K562 (cell line): Measurements from ENCODE around the gene SPTBN5. TPM values are rescaled to one million over a fixed set of nuclear protein-coding genes. Genes with fewer than 3 reads are reported as not detected.

Experiments used
- ATAC-seq: fragments of 200-7000 bp; cut with Tn5 transposase; 3 replicates; pipeline ENCODE4 v1.9.1; 2020; ENCODE audit warnings: moderate library complexity
- BruUV-seq: library from RNA; stranded (reverse); fragments of 400-500 nt; replicated peaks from 2 replicates; lab custom pipeline; 2021; lab: Mats Ljungman, UMichigan
- CTCF ChIA-PET: fragments of 300-600 bp; formaldehyde crosslinking; extraction: SDS; loops from one replicate; lab custom pipeline; 2021; ENCODE audit warnings: low intra/inter-chr PET ratio; lab: Yijun Ruan, JAX
- POLR2A ChIA-PET: fragments of 300-600, 350-650 bp; sonication (Branson Sonifier 250); formaldehyde crosslinking; extraction: SDS; loops from one replicate; lab custom pipeline; 2021; ENCODE audit warnings: antibody characterized with exemption, inconsistent platforms; lab: Yijun Ruan, JAX
- DNase-seq, 4 experiments: peaks; one replicate each; pipeline versions ENCODE4 v3.0.0 to v3.0.0-alpha.2; 2011 to 2018; ENCODE audit warnings: low spot score in 3 of 4, mixed read lengths in 3 of 4; ENCODE audit errors: extremely low read depth in 1 of 4
- FAIRE-seq: peaks from 2 replicates; lab custom pipeline; 2011; peaks lifted over from hg19 to GRCh38; lab: Jason Lieb, UNC
- H2AFZ ChIP-seq: 2 replicates; pipeline ENCODE4 v1.6.0; 2011; ENCODE audit warnings: low read depth, low read length, control low read depth, inconsistent platforms
- H3K27ac ChIP-seq: fragments of 200-600 bp; 3 replicates; pipeline ENCODE4 v1.8.0; 2011; ENCODE audit warnings: low read depth, mild to moderate bottlenecking, control low read depth, inconsistent platforms, low read length, moderate library complexity, mixed read lengths; ENCODE audit errors: extremely low read depth
- H3K27me3 ChIP-seq, 2 experiments: fragments of 300-600 bp in 1 of 2; 2 replicates in 1 of 2; 3 replicates in 1 of 2; pipeline versions ENCODE4 v1.6.0 to v1.8.0; 2011; ENCODE audit warnings: inconsistent platforms in 2 of 2, low read length in 2 of 2, mild to moderate bottlenecking in 1 of 2, mixed read lengths in 1 of 2, moderate library complexity in 1 of 2; ENCODE audit not compliant: control insufficient read depth in 2 of 2, insufficient read depth in 2 of 2
- H3K36me3 ChIP-seq: fragments of 300-600 bp; 3 replicates; pipeline ENCODE4 v1.8.0; 2011; ENCODE audit warnings: mild to moderate bottlenecking, low read length, inconsistent platforms; ENCODE audit not compliant: control insufficient read depth, insufficient read depth
- H3K4me1 ChIP-seq, 2 experiments: fragments of 200-600 bp in 1 of 2; replicated peaks in 1 of 2; 2 replicates in 1 of 2; 3 replicates in 1 of 2; pipeline versions ENCODE4 v1.5.1 to v1.8.0; 2011; ENCODE audit warnings: inconsistent platforms in 2 of 2, low read length in 2 of 2, mild to moderate bottlenecking in 1 of 2, mixed read lengths in 1 of 2, moderate library complexity in 1 of 2; ENCODE audit not compliant: control insufficient read depth in 2 of 2, insufficient read depth in 2 of 2
- H3K4me2 ChIP-seq: 2 replicates; pipeline ENCODE4 v1.6.1; 2011; ENCODE audit warnings: low read length, control low read depth, inconsistent platforms, mixed read lengths; ENCODE audit not compliant: insufficient read depth
- H3K4me3 ChIP-seq: fragments of 200-600 bp; sonication (generic), shearing (Covaris generic); 2 replicates; pipeline ENCODE4 v1.5.1; 2016; ENCODE audit warnings: control low read depth, inconsistent platforms
- H3K79me2 ChIP-seq: fragments of 200-600 bp; 3 replicates; pipeline ENCODE4 v1.8.0; 2011; ENCODE audit warnings: low read length, inconsistent platforms; ENCODE audit not compliant: control insufficient read depth, insufficient read depth
- H3K9ac ChIP-seq, 2 experiments: 2 replicates each; pipeline versions ENCODE4 v1.6.0 to v1.6.1; 2011; ENCODE audit warnings: low read depth in 2 of 2, low read length in 2 of 2, control low read depth in 1 of 2, inconsistent platforms in 1 of 2, mild to moderate bottlenecking in 1 of 2, mixed read lengths in 1 of 2; ENCODE audit not compliant: insufficient read depth in 1 of 2
- H3K9me1 ChIP-seq: one replicate; pipeline ENCODE4 v1.6.0; 2011; ENCODE audit warnings: inconsistent platforms, mild to moderate bottlenecking, low read length, moderate library complexity; ENCODE audit not compliant: control insufficient read depth, insufficient read depth
- H3K9me3 ChIP-seq: replicated peaks from 2 replicates; pipeline ENCODE4 v1.5.1; 2011; ENCODE audit warnings: low read depth, low read length, inconsistent platforms; ENCODE audit not compliant: control insufficient read depth, insufficient read depth
- H4K20me1 ChIP-seq: replicated peaks from 2 replicates; pipeline ENCODE4 v1.6.1; 2011; ENCODE audit warnings: low read length, inconsistent platforms, mixed read lengths; ENCODE audit not compliant: control insufficient read depth, insufficient read depth
- EP300 ChIP-seq: IDR thresholded peaks from 2 replicates; pipeline ENCODE4 v1.6.1; 2012; ENCODE audit warnings: low read length, improper control_type of control experiment
- KDM5B ChIP-seq: fragments of 200-600 bp; sonication (generic); IDR thresholded peaks from 2 replicates; pipeline ENCODE4 v1.6.1; 2012; ENCODE audit warnings: low read depth, mild to moderate bottlenecking, moderate library complexity, low read length, control low read depth, inconsistent platforms; ENCODE audit not compliant: insufficient replicate concordance
- PHF20 ChIP-seq: fragments of 450-650 bp; IDR thresholded peaks from 2 replicates; pipeline ENCODE4 v1.6.1; 2018; ENCODE audit not compliant: partially characterized antibody
- TAL1 ChIP-seq: fragments of 450-650 bp; IDR thresholded peaks from 2 replicates; pipeline ENCODE4 v1.6.1; 2016; ENCODE audit warnings: mild to moderate bottlenecking
- ZNF764 ChIP-seq: fragments of 250-450 bp; sonication (Bioruptor Pico); IDR thresholded peaks from 2 replicates; pipeline ENCODE4 v1.4.0; 2020; ENCODE audit warnings: low read depth, mild to moderate bottlenecking, moderate library complexity
- WGBS: fragments of 100-300 bp; shearing (Covaris generic); methylation state at CpG from one replicate; pipeline ENCODE4 v1.1.6; 2016; ENCODE audit warnings: low coverage, mixed read lengths; ENCODE audit not compliant: insufficient coverage; ENCODE audit errors: missing lambda C conversion rate; 5-methylcytosine and 5-hydroxymethylcytosine counted together
- in situ Hi-C: fragments of 300-500 bp; cut with MboI; formaldehyde crosslinking; loops from 4 replicates; pipeline ENCODE4 v1.15.0; 2018; ENCODE audit warnings: inconsistent platforms, mixed read lengths
- intact Hi-C: fragments of 100-400 bp; cut with micrococcal nuclease; formaldehyde crosslinking; loops from 2 replicates; pipeline ENCODE4 v1.14.2; 2022
- polyA plus RNA-seq, 8 experiments: library from polyadenylated mRNA; depleted of rRNA in 4 of 8; stranded (reverse) in 5 of 8; unstranded in 3 of 8; fragments of >200 nt; fragmentation: Nextera tagmentation in 2 of 8; fragmentation: Illumina TruSeq in 1 of 8; extraction: Ambion mirVana in 2 of 8; extraction: Trizol in 1 of 8; gene quantifications; 2 replicates each; pipeline versions ENCODE4 v1.2.1 to v1.2.3, GENCODE V29; 2011 to 2014; ENCODE audit warnings: inconsistent platforms in 1 of 8, missing spikeins in 1 of 8
- total RNA-seq, 7 experiments: library from RNA; depleted of rRNA in 6 of 7; stranded (reverse); fragments of >200 nt in 6 of 7; fragmentation: Illumina TruSeq in 2 of 7; extraction: Trizol in 2 of 7; gene quantifications; 2 replicates each; pipeline versions ENCODE4 v1.2.1 to v1.2.3, GENCODE V29; 2011 to 2021; ENCODE audit warnings: low replicate concordance in 1 of 7
- TF ChIP-seq, protein P1 (sequence below): fragments of 250-450 bp; sonication (Bioruptor Pico); IDR thresholded peaks from 2 replicates; pipeline ENCODE4 v1.9.0; 2021; ENCODE audit warnings: mild to moderate bottlenecking
- TF ChIP-seq, protein P2 (sequence below): fragments of 250-450 bp; sonication (Bioruptor Pico); IDR thresholded peaks from 2 replicates; pipeline ENCODE4 v1.8.0; 2022; ENCODE audit warnings: moderate library complexity, mild to moderate bottlenecking, inconsistent platforms
- TF ChIP-seq, protein P3 (sequence below): sonication (generic); formaldehyde crosslinking; IDR thresholded peaks from 2 replicates; pipeline ENCODE4 v1.8.1; 2023; ENCODE audit warnings: mild to moderate bottlenecking, missing genetic modification reagents

Gene SPTBN5
- total and polyA plus RNA-seq, 9 of the 15 experiments (the other 6 are each of a cell fraction or from before 2014, with no cell fraction given): 0.02 TPM; not detected in 8

DNA sequence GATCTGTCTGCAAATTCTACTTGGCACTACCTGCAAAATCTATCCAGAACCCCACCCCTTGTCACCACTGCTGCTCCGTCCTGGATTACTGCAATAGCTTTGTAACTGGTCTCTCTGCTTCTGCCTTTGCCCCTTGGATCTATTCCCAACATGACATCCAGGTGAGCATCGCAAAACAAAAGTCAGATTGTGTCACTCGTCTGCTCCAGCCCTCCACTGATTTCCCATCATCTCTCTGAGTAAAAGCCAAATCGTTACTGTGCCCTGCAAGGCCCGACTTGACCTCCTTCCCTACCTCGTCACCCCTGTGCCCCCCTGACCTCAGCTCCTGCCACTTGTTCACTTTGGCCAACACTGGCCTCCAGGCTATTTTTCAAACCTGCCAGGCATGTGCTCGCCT is 9.4 kb downstream of the SPTBN5 start:
- 14% methylated on average over 7 of the region's 7 CpGs for WGBS
- ChIA-PET POLR2A (no interaction called here), CTCF (no interaction called here)
- Histone ChIP-seq H3K27me3 (peaks cover 27 to 80% of the 10 kb centered on the region in 2 experiments; a peak in 4 of 5 replicates), H4K20me1 (peaks cover 3% of the 10 kb centered on the region; the same call in 1 of the 2 replicates), H3K36me3 (no peaks in the 10 kb centered on the region), H3K9ac (no peak overlapping the region), H3K9me1 (no peaks in the 10 kb centered on the region), H2AFZ (no peak overlapping the region), H3K4me2 (no peak overlapping the region), H3K79me2 (no peaks in the 10 kb centered on the region), H3K27ac (no peak overlapping the region), H3K4me3 (no peak overlapping the region), H3K9me3 (no peaks in the 10 kb centered on the region), H3K4me1 (peaks cover 2 to 28% of the 10 kb centered on the region in 2 experiments; a peak in 3 of 5 replicates)
- no peak for ATAC-seq
- intact Hi-C loops (no loop called here), in situ Hi-C loops (no loop called here)
- TF ChIP-seq KDM5B: no peak
- TF ChIP-seq TAL1: no peak
- TF ChIP-seq EP300: no peak
- TF ChIP-seq, protein P1, sequence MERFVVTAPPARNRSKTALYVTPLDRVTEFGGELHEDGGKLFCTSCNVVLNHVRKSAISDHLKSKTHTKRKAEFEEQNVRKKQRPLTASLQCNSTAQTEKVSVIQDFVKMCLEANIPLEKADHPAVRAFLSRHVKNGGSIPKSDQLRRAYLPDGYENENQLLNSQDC (CRISPR knock-in tag): no peak
- no peak for TF ChIP-seq ZNF764 (CRISPR knock-in tag)
- no peak for TF ChIP-seq PHF20
- TF ChIP-seq, protein P2, sequence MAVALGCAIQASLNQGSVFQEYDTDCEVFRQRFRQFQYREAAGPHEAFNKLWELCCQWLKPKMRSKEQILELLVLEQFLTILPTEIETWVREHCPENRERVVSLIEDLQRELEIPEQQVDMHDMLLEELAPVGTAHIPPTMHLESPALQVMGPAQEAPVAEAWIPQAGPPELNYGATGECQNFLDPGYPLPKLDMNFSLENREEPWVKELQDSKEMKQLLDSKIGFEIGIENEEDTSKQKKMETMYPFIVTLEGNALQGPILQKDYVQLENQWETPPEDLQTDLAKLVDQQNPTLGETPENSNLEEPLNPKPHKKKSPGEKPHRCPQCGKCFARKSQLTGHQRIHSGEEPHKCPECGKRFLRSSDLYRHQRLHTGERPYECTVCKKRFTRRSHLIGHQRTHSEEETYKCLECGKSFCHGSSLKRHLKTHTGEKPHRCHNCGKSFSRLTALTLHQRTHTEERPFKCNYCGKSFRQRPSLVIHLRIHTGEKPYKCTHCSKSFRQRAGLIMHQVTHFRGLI (CRISPR knock-in tag): no peak
- TF ChIP-seq, protein P3, sequence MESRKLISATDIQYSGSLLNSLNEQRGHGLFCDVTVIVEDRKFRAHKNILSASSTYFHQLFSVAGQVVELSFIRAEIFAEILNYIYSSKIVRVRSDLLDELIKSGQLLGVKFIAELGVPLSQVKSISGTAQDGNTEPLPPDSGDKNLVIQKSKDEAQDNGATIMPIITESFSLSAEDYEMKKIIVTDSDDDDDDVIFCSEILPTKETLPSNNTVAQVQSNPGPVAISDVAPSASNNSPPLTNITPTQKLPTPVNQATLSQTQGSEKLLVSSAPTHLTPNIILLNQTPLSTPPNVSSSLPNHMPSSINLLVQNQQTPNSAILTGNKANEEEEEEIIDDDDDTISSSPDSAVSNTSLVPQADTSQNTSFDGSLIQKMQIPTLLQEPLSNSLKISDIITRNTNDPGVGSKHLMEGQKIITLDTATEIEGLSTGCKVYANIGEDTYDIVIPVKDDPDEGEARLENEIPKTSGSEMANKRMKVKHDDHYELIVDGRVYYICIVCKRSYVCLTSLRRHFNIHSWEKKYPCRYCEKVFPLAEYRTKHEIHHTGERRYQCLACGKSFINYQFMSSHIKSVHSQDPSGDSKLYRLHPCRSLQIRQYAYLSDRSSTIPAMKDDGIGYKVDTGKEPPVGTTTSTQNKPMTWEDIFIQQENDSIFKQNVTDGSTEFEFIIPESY (CRISPR knock-in tag): no peak
- no peak for FAIRE-seq
- BruUV-seq: no TSS peak
- DNase-seq: no peak
